DND-41 (cell line): ENCODE data around the gene CAPG.

Source experiments
- EZH2 ChIP-seq: IDR thresholded peaks from 3 replicates; pipeline ENCODE4 v1.6.1; 2012; ENCODE audit warnings: borderline replicate concordance, low read depth, mild to moderate bottlenecking, moderate library complexity, low read length, inconsistent platforms; ENCODE audit not compliant: severe bottlenecking
- TF ChIP-seq, protein P1 (sequence below): IDR thresholded peaks from 2 replicates; pipeline ENCODE4 v1.5.1; 2012; ENCODE audit warnings: borderline replicate concordance, low read length, moderate library complexity, mild to moderate bottlenecking; ENCODE audit not compliant: poor library complexity, severe bottlenecking; ENCODE audit errors: extremely low read depth

DNA sequence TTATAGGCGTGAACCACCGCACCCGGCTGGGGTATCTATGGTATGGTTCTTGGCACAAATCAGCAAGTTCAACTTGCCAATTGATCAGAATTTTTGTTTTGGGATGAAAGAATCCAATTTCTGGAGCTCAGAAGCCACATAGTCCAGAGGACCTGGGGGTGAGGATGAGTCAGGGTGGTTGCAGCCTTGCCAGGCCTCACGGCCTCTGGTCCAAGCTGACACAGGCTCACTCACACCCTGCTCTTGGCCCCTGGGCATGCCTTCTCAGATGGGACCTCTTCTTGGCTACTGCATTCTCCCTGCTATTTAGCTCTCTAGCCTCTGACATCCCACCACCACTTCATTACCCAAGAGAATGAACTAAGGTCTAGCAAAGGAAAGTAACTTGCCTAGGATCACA, 16.3 kb downstream of the CAPG start:
- TF ChIP-seq, protein P1, sequence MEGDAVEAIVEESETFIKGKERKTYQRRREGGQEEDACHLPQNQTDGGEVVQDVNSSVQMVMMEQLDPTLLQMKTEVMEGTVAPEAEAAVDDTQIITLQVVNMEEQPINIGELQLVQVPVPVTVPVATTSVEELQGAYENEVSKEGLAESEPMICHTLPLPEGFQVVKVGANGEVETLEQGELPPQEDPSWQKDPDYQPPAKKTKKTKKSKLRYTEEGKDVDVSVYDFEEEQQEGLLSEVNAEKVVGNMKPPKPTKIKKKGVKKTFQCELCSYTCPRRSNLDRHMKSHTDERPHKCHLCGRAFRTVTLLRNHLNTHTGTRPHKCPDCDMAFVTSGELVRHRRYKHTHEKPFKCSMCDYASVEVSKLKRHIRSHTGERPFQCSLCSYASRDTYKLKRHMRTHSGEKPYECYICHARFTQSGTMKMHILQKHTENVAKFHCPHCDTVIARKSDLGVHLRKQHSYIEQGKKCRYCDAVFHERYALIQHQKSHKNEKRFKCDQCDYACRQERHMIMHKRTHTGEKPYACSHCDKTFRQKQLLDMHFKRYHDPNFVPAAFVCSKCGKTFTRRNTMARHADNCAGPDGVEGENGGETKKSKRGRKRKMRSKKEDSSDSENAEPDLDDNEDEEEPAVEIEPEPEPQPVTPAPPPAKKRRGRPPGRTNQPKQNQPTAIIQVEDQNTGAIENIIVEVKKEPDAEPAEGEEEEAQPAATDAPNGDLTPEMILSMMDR = no peak
- no peak for TF ChIP-seq EZH2
